Left kidney (tissue), 8 donors: ENCODE measurements around the gene CCDC159. TPM values are rescaled to one million over a fixed set of nuclear protein-coding genes. Genes with fewer than 3 reads are reported as not detected.
"Not testable (repeated sequence)": the region's sequence is repeated elsewhere in the genome, so short reads cannot be mapped to it uniquely, and the experiment has no call there.

Experiments used
- DNase-seq: peaks from one replicate; pipeline ENCODE4 v3.0.0-alpha.2; 2013
- long read RNA-seq, 8 donors: transcript quantifications; one replicate each; lab custom pipeline, GENCODE V29; 2026
- polyA plus RNA-seq: library from polyadenylated mRNA; unstranded; fragments of 120-200 nt; gene quantifications from one replicate; pipeline ENCODE4 v1.2.1, GENCODE V29; 2013; ENCODE audit not compliant: insufficient read length

CCDC159 gene, protein sequence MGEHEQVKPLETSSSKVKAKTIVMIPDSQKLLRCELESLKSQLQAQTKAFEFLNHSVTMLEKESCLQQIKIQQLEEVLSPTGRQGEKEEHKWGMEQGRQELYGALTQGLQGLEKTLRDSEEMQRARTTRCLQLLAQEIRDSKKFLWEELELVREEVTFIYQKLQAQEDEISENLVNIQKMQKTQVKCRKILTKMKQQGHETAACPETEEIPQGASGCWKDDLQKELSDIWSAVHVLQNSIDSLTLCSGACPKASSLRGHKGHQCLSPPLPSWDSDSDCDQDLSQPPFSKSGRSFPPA
- 30.3 TPM for polyA plus RNA-seq
- long read RNA-seq, donor 1, partial matches to known transcripts = 0 of 1 reads
- long read RNA-seq, donor 1, other reads (novel, unspliced or antisense) = 0 of 1 reads
- long read RNA-seq, donor 2, partial matches to known transcripts = 0 of 4 reads
- long read RNA-seq, donor 2, other reads (novel, unspliced or antisense) = 0 of 4 reads
- long read RNA-seq, donor 3, partial matches to known transcripts = 0 of 1 reads
- long read RNA-seq, donor 3, other reads (novel, unspliced or antisense) = 0 of 1 reads
- long read RNA-seq, donor 4 = 0 reads
- long read RNA-seq, donor 5, partial matches to known transcripts = 0 of 4 reads
- long read RNA-seq, donor 5, other reads (novel, unspliced or antisense) = 0 of 4 reads
- long read RNA-seq, donor 6, partial matches to known transcripts = 82 of 189 reads
- long read RNA-seq, donor 6, other reads (novel, unspliced or antisense) = 102 of 189 reads
- long read RNA-seq, donor 7, partial matches to known transcripts = 0 of 3 reads
- long read RNA-seq, donor 7, other reads (novel, unspliced or antisense) = 0 of 3 reads
- long read RNA-seq, donor 8, partial matches to known transcripts = 41 of 136 reads
- long read RNA-seq, donor 8, other reads (novel, unspliced or antisense) = 95 of 136 reads

DNA sequence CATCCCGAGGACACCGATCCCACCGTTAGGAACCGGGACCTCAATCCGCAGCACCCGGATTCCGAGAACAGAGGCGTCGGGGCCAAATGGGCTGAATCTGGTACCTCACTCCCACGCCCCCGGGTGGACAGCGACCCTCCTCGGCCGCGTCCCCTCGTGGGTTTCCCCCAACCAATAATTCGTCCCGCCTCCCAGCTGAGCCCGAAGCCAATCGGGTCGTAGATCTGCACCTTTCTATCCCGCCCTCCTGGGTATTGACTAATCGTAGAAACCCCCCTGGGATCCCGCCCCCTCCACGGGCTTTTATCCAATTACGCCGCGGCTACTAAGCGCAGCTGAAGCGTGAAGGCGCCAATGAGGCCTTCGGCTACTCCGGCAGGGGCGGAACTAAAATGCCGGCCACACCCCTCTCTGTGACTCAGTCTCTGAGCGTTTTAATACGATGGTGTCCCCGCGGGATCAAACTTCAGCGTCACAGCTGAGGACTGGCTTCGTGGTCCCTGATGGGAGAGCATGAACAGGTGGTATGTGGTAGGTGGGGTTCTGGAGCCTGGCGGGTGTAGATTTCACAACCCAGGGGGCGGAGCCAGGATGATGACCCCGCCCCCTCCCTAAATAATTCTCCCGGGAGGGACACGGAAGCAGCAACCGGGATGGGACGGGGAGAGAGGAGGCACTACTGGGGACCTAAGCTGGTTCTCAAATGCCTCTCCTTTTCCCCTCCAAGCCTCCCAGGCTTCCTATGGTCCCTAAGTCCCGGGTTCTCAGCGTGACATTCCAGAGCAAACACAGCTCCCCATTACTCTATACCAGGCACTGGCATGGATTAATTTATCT lies at the start of gene CCDC159, which contains the start of gene TMEM205:
Gene CCDC159 (plus strand): TSS at position 416 of the 837 bp plus-strand sequence. CDS start 88 bp downstream, at position 504.
Gene TMEM205 (minus strand): TSS at position 165 of the 837 bp plus-strand sequence. CDS start 649 bp downstream, outside the sequence.
- DNase-seq = peak; percentile 99

DNA sequence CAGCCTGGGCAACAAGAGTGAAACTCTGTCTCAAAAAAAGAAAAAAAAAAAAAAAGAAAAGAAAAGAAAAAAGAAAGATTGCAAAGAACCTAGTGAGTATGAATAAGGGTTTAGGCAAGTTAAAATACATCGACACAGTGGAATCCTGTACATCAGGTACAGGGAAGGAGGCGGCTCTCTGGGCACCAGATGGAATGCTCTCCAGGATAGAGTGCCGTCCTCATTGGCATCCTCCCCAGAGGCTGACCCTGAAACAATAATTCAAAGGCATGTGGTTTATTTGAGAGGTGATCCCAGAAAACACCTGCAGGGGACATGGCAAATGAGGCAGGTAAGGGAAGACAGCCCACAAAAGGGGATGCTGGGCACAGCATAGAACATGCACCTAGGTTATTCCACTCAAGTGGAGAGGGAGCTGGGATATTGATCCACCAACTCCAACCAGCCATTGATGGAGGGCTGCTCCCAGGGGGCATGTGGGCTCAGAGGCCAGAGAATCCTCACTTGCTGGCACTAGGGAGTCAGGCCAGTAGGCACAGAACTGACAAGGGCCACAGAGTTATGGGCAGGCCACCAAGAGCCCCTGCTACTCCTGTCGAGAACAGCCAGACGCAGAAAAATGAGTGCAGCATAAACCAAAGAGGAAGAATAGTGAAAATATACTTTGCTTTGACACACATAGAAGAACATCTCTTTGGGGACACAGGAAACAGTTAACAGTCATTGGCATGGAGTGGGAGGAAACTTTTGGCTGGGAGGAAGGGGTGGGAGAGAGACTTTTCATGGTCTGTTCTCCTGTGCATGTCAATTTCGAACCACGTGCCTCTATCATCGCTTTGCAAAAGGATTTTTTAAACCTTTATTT lies 46.1 kb upstream of the CCDC159 start:
- DNase-seq = no peak

DNA sequence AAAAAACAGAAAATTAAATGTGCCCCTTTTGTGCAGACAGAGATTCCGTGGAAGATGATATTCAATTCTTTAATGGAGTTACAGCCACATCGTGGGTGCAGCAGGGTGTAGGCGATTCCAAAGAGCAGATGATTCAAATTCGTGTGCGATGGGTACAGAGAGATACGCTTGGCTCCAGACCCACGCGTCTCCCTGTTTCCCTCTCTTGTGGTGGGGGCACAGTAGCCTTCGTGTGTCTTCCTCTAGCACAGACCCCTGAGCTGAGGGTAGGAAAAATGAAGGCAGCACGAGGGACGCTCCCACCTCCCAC lies 45.6 kb upstream of the CCDC159 start:
- no peak for DNase-seq

DNA sequence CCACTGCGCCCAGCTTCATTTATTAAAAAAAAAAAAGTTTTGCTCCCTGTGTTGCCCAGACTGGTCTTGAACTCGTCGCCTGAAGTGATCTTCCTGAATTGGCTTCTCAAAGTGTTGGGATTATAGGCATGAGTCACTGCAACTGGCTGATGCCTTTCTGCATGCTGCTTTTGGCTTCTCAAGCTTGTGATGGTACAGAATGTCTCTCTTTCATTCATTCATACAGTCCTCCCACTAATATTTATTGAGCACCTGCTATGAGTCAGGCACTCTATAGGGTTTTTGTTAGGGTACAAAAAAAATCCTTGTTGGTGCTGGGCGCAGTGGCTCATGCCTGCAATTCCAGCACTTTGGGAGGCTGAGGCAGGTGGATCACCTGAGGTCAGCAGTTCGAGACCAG lies 41.4 kb upstream of the CCDC159 start:
- no peak for DNase-seq

DNA sequence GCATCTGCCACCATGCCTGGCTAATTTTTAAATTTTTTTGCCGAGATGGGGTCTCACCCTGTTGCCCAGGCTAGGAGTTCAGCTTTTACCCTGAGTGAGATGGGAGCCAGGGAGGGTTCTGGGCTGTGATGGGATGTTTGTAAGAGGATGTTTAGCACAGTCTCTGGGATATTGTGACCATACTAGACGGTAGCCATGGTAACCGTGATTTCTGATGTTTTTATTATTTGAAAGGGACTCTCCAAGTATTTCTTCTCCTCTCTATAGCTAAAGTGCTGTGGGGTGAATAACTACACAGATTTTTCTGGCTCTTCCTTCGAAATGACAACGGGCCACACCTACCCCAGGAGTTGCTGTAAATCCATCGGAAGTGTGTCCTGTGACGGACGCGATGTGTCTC lies 40.0 kb upstream of the CCDC159 start:
- DNase-seq = no peak

DNA sequence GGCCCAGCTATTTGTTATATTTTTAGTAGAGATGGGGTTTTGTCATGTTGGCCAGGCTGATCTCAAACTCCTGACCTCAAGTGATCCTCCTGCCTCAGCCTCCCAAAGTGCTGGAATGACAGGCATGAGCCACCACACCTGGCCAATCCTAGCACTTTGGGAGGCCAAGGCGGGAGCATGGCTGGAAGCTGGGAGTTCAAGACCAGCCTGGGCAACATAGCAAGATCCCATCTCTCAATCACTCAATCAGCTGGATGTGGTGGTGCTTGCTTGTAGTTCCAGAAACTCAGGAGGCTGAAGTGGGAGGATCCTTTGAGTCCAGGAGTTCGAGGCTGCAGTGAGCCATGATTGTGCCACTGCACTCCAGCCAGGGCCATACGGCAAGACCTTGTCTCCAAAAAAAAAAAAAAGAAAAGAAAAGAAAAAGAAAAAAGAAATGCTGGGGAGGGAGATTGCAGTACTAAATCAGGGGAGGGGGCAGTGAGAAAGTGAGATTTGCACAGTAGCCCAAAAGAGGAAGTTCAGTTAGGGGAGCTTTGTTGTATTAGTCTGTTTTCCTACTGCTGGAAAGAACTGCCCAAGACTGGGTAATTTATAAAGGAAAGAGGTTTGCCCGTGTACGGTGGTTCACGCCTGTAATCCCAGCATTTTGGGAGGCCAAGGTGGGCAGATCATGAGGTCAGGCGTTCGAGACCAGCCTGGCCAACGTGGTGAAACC lies 25.9 kb upstream of the CCDC159 start:
- not testable (repeated sequence) for DNase-seq

DNA sequence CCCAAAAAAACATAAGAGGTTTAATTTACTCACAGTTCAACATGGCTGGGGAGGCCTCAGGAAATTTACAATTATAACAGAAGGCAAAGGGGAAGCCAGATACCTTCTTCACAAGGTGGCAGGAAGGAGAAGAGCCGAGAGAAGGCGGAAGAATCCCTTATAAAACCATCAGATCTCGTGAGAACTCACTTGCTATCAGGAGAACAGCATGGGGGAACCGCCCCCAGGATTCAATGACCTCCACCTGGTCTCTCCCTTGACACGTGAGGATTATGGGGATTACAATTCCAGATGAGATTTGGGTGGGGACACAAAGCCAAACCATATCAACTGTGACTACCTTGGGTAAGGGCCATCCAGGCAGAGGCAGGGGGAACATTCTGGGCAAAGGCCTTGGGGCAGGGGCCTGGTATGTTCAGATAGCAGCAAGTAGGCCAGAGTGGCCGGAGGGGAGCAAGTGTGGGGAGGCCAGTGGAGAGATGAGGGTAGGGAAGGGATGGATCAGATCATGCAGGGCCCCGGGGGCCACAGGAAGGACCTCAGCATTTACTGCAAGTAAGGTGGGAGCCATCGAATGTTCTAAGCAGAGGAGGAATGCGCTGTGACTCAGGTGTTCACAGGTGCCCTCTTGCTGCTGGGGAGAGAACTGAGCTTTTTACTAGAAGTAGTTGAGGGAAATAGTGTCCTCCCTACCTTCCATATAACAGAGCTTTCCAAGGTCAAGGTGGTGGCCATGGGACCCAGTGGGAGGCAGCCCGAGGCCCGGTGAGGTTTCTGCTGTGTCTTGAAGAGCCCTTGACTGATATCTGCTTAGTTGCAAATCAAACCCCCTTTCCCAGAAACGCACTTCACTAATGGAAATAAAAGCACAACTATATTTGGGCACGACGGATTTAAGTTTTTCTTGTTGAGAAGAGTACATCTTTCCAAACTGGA lies 24.9 kb upstream of the CCDC159 start:
- DNase-seq = no peak

DNA sequence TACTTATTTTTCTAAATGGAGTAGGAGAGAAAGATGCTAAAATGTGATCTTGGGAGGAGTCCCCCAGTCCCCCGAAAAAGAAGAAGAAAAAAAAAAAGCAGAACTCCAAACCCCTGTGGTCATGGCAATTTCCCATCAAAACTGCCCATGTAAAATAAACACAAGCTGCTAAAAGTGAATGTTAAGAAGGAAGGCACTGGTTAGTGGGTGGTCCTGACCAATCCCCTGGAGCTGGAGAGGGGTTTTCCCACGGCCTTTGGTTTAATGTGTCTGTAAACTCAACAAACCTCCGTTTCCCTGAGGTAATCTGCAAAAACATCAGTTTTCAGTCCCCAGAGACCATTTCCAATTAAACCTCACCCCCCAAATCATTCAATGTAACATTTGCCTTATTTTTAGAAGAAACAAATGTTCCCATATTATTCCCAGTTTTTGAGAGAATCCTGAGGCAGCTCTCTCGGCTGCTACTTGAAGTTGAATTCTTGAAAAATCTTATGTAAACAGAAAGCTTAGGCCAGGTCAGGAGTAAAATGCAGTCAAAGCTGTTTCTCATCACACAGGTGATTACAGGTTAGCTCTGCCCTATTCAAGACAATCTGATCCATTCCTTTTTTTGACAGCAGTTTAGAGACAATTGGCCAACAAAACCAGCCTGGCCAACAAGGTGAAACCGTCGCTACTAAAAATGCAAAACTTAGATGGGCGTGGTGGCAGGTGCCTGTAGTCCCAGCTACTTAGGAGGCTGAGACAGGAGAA lies 23.9 kb upstream of the CCDC159 start:
- DNase-seq = no peak

DNA sequence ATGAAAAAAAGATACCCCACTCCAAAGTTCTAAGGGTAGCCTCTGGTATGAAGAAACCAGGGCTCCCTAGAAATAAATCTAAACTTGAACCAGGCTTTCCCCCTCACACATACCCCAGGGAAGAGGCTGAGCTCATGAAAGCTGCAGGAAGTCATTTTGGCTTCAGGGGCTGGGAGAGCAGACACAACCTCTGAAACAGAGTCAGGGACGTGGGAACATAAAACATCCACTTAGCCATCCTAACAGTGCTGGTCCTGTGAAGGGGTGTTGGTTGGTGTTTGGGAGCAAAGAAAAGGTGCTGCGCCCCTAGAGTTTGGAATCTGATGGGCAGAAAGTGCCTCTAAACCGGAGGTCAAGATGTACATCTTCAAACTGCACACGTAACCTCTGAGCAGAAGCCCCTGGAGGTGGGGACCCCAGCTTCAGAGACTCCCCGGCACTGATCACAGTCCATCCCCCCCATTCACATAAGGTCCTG lies 22.7 kb upstream of the CCDC159 start:
- no peak for DNase-seq

DNA sequence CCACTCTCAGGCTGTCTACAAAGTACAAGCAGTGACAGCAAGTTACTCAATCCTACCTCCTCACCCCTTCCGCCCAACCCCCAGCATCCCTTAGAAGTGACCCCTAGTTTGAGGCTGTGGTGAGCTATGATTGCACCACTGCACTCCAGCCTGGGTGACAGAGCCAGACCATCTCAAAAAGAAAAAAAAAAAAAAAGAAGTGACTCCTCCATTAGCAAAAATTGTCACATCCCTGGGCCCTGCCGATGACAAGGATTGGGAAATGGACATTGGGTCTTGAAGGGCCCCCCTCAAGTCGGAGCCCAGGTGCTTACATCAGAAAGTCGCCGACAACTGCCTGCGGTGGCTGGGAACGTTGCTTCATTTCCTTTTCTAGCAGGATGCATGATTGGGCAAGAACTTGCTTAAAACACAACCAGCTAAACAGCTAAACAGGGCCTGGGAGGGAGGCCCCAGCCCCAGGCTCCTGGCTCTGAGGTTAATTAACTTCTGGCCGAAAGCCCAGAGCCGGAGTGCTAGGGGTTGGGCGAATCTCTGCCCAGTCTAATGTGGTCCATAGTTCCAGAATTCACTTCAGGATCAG lies 22.1 kb upstream of the CCDC159 start:
- DNase-seq = peak; percentile 71

DNA sequence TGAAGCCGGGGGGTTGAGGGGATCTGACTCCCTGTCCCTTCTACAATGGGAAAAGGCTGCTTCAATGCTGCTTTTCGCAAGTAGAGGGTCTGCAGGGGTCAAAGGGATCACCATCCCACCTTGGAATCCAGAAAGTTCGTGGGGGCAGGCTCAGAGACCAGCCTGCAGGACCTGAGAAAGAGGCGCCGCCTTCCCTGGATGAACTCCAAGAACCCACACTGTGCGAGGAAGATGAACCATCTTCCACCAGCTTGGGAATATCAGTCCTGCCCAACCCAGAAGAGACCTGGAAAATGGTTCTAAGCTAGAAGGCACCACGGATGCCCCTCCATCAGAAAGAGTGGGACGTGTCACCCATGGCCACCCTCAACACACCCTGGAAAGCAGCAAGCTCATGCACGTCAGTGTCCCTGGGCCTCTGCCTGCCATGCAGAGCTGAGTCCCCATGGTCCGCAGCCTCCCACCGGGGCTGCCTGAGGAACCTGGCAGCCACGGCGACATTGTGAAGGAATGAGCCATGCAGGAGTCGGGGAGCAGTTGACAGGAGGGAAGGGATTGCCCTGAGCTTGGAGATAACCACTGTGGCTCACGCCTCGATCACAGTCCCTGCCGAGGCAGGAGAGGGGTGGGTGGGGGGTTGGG lies 21.4 kb upstream of the CCDC159 start:
- no peak for DNase-seq

DNA sequence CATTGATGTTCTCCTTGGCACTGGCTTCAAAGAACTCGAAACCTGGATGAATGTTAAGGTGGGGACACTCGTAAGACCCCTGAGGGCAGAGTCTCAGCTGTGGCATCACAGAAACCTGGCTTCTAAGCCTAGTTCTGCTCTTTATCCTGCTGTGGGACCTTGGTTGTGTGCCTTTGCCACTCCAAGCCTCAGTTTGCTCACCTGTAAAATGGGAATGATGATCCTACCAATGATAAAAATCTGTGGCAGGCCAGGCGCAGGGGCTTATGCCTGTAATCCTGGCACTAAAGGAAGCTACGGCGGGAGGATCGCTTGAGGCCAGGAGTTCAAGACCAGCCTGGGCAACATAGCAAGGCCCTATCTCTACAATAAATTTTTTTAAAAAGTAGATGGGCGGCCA lies 20.8 kb upstream of the CCDC159 start:
- DNase-seq = no peak

DNA sequence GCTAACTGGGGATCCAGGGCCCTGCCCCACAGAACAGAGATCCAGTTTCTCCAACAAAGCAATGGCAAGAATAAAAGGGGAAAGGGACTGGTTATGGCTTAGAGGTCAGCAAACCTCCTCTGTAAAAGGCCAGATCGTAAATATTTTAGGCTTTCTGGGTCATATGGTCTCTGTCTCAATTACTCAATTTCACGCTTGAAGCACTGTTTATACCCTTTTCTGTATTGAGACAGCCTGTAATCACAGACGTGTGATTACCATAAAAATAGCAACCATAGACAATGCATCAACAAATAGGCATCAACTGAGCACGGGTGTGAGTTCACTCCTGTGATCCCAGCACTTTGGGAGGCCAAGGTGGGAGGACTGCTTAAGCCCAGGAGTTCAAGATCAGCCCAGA lies 16.2 kb upstream of the CCDC159 start:
- no peak for DNase-seq

DNA sequence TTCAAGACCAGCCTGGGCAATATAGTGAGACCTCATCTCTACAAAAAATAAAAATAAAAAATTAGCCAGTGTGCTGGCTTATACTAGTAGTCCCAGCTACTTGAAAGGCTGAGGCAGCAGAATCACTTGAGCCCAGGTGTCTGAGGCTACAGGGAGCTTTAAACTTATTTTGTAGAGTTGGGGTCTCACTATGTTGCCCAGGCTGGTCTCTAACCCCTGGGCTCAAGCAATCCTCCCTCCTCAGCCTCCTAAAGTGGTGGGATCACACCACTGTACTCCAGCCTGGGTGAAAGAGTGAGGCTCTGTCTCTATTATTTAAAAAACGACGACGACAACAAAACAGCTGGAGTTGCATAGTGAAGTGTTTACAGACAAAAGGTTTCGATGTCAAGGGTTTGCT lies 14.8 kb upstream of the CCDC159 start:
- DNase-seq = no peak

DNA sequence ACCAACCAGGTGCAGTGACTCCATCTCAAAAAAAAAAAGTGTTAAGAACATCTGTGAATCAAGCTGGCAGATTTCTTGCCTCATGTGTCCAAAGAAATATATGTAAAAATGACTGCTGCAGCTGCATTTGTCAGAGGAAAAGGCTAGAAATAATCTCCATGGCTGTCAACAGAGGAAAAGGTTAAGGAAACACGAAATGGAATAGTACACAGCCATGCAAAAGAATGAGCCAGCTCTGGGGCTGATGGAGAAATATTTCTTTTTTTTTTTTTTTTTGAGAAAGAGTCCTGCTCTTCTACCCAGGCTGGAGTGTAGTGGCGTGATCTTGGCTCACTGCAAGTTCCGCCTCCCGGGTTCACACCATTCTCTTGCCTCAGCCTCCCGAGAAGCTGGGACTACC lies 13.5 kb upstream of the CCDC159 start:
- no peak for DNase-seq

DNA sequence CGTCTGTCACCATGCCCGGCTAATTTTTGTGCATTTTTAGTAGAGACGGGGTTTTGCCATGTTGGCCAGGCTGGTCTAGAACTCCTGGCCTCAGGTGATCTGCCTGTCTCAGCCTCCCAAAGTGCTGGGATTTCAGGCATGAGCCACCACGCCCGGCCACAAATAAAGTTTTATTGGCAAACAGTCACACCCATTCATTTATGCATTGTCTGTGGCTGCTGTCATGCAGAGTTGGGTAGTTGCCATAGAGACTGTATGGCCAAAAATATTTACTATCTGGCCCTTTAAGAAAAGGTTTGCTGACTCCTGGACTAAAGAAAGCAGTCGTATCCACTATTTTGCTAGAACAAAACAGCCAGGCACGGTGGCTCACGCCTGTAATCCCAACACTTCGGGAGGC lies 12.5 kb upstream of the CCDC159 start:
- DNase-seq = not testable (repeated sequence)

DNA sequence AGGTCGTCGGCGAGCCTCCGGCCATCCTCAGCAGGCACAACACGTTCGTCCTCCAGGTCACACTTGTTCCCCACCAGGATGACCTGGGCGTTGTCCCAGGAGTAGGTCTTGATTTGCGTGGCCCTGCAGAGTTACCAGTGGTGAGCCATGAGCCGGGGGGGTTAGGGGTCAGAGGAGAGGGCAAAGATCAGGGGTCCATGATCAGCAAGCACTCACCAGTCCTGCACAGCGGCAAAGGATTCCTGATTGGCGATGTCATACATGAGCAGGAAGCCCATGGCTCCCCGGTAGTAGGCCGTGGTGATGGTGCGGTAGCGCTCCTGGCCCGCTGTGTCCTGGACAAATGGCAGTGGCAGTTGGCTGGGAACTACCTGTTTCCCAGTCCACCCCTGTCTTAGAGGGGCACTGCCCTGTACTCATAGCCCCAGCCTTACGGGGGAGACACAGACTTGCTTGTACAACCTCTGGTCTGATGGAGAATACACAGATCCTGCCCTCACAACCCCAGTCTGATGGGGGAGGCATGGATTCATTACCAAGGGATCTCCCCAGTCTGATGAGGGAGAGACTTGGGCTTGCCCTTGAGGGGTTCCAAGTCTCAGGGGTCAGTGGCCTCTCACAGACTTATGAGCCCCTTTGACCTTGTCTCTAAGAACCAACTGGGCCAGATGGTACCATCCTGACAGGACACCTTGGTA lies 10.7 kb upstream of the CCDC159 start:
- no peak for DNase-seq
